GM12878 (cell line): ENCODE measurements around the gene C1orf174. TPM values are rescaled to one million over a fixed set of nuclear protein-coding genes. Genes with fewer than 3 reads are reported as not detected.

Experiments used
- ATAC-seq: fragments of 200-7000 bp; cut with Tn5 transposase; 3 replicates; pipeline ENCODE4 v1.9.1; 2020; ENCODE audit warnings: mild to moderate bottlenecking, moderate library complexity
- BruUV-seq: library from RNA; stranded (reverse); fragments of 400-500 nt; replicated peaks from 2 replicates; lab custom pipeline; 2021; lab: Mats Ljungman, UMichigan
- CTCF ChIA-PET: fragments of 300-600 bp; sonication (Branson Sonifier 250); formaldehyde crosslinking; extraction: SDS; loops from one replicate; lab custom pipeline; 2021; ENCODE audit warnings: inconsistent platforms; lab: Yijun Ruan, JAX
- POLR2A ChIA-PET: fragments of 350-600 bp; formaldehyde crosslinking; extraction: SDS; loops from one replicate; lab custom pipeline; 2021; ENCODE audit warnings: inconsistent platforms; lab: Charles Lee
- RAD21 ChIA-PET: fragments of 300-600 bp; sonication (Branson Sonifier 250); formaldehyde crosslinking; loops from one replicate; lab custom pipeline; 2023; ENCODE audit warnings: antibody characterized with exemption; ENCODE audit not compliant: unreplicated experiment; lab: Charles Lee
- SMC1A ChIA-PET: fragments of 300-600 bp; sonication (Branson Sonifier 250); formaldehyde crosslinking; loops from one replicate; lab custom pipeline; 2023; ENCODE audit not compliant: unreplicated experiment, uncharacterized antibody; lab: Charles Lee
- DNase-seq: peaks from one replicate; pipeline ENCODE4 v3.0.0-alpha.2; 2011; ENCODE audit warnings: low read depth, low spot score
- FAIRE-seq: peaks from 3 replicates; lab custom pipeline; 2011; peaks lifted over from hg19 to GRCh38; lab: Jason Lieb, UNC
- H2AFZ ChIP-seq: 2 replicates; pipeline ENCODE4 v1.6.0; 2011; ENCODE audit warnings: low read depth, low read length, control low read depth; ENCODE audit not compliant: control insufficient read depth
- H3K27ac ChIP-seq: 2 replicates; pipeline ENCODE4 v1.5.1; 2011; ENCODE audit warnings: control low read depth; ENCODE audit not compliant: control insufficient read depth, insufficient read depth
- H3K27me3 ChIP-seq, 2 experiments: replicated peaks in 1 of 2; 2 replicates each; pipeline versions ENCODE4 v1.6.0 to v1.6.1; 2011; ENCODE audit warnings: low read length in 1 of 2; ENCODE audit not compliant: control insufficient read depth in 2 of 2, insufficient read depth in 2 of 2
- H3K36me3 ChIP-seq, 2 experiments: 2 replicates each; pipeline ENCODE4 v1.5.1; 2011; ENCODE audit warnings: low read length in 1 of 2; ENCODE audit not compliant: control insufficient read depth in 2 of 2, insufficient read depth in 2 of 2
- H3K4me1 ChIP-seq: 2 replicates; pipeline ENCODE4 v1.6.1; 2011; ENCODE audit warnings: mild to moderate bottlenecking, low read length, moderate library complexity, mixed read lengths; ENCODE audit not compliant: control insufficient read depth, insufficient read depth
- H3K4me2 ChIP-seq: 2 replicates; pipeline ENCODE4 v1.6.0; 2011; ENCODE audit warnings: control low read depth; ENCODE audit not compliant: control insufficient read depth, insufficient read depth
- H3K4me3 ChIP-seq: fragments of 200-600 bp; sonication (generic); 2 replicates; pipeline ENCODE4 v1.5.1; 2016
- H3K79me2 ChIP-seq: 2 replicates; pipeline ENCODE4 v1.6.0; 2011; ENCODE audit warnings: low read length; ENCODE audit not compliant: control insufficient read depth, insufficient read depth
- H3K9ac ChIP-seq: 2 replicates; pipeline ENCODE4 v1.8.0; 2011; ENCODE audit warnings: low read length, control low read depth, mixed read lengths; ENCODE audit not compliant: control insufficient read depth, insufficient read depth
- H3K9me3 ChIP-seq: replicated peaks from 3 replicates; pipeline ENCODE4 v1.5.1; 2011; ENCODE audit warnings: mild to moderate bottlenecking, low read length; ENCODE audit not compliant: control insufficient read depth, insufficient read depth
- H4K20me1 ChIP-seq: 2 replicates; pipeline ENCODE4 v1.6.0; 2011; ENCODE audit not compliant: control insufficient read depth, insufficient read depth
- BHLHE40 ChIP-seq, 2 experiments: fragments of 450-650 bp in 1 of 2; IDR thresholded peaks; 2 replicates each; pipeline ENCODE4 v1.6.1; 2011 to 2017; ENCODE audit warnings: low read depth in 2 of 2, borderline replicate concordance in 1 of 2, improper control_type of control experiment in 1 of 2, low read length in 1 of 2, mild to moderate bottlenecking in 1 of 2
- ETV6 ChIP-seq, 2 experiments: fragments of 450-650 bp in 1 of 2; IDR thresholded peaks in 1 of 2; conservative IDR thresholded peaks in 1 of 2; 2 replicates each; pipeline ENCODE4 v1.6.1; 2014; ENCODE audit warnings: antibody characterized with exemption in 1 of 2, borderline replicate concordance in 1 of 2, low read depth in 1 of 2, mild to moderate bottlenecking in 1 of 2, moderate library complexity in 1 of 2
- NFYB ChIP-seq: IDR thresholded peaks from 2 replicates; pipeline ENCODE4 v1.6.1; 2011; ENCODE audit warnings: low read depth, mild to moderate bottlenecking, low read length, improper control_type of control experiment, moderate library complexity; ENCODE audit not compliant: insufficient read depth
- NR2F1 ChIP-seq: fragments of 450-650 bp; conservative IDR thresholded peaks from 2 replicates; pipeline ENCODE4 v1.6.1; 2017; ENCODE audit warnings: mild to moderate bottlenecking
- POU2F2 ChIP-seq: IDR thresholded peaks from 3 replicates; pipeline ENCODE4 v1.6.1; 2011; ENCODE audit warnings: low read depth, mild to moderate bottlenecking, low read length, borderline replicate concordance
- SP1 ChIP-seq: IDR thresholded peaks from one replicate; pipeline ENCODE4 v1.6.1; 2011; ENCODE audit warnings: low read depth, low read length
- WGBS: methylation state at CpG from one replicate; pipeline ENCODE4 v1.1.6; 2016; ENCODE audit warnings: low lambda C conversion rate; ENCODE audit not compliant: insufficient replicate concordance, insufficient coverage; ENCODE audit errors: missing lambda C conversion rate; 5-methylcytosine and 5-hydroxymethylcytosine counted together
- in situ Hi-C: fragments of 300-500 bp; cut with MboI; formaldehyde crosslinking; loops from 9 replicates; pipeline ENCODE4 v1.14.3; 2018; ENCODE audit warnings: mixed read lengths
- intact Hi-C: fragments of 100-400 bp; cut with micrococcal nuclease; formaldehyde crosslinking; loops from one replicate; pipeline ENCODE4 v1.14.2; 2022; ENCODE audit not compliant: unreplicated experiment
- polyA plus RNA-seq, 11 experiments: library from polyadenylated mRNA; depleted of rRNA in 4 of 11; unstranded in 6 of 11; stranded (reverse) in 5 of 11; fragments of >200 nt; fragmentation: Nextera tagmentation in 4 of 11; fragmentation: Illumina TruSeq in 1 of 11; extraction: Ambion mirVana in 4 of 11; extraction: Trizol in 1 of 11; gene quantifications; 1 replicate in 1 of 11; 2 replicates in 10 of 11; pipeline versions ENCODE4 v1.2.1 to v1.2.3, GENCODE V29; 2011 to 2016; ENCODE audit warnings: inconsistent platforms in 2 of 11, missing spikeins in 2 of 11, low read depth in 1 of 11
- total RNA-seq, 4 experiments: library from RNA; depleted of rRNA in 3 of 4; stranded (reverse); fragments of >200 nt in 3 of 4; fragmentation: Illumina TruSeq in 1 of 4; extraction: Trizol in 1 of 4; gene quantifications; 2 replicates each; pipeline versions ENCODE4 v1.2.1 to v1.2.3, GENCODE V29; 2013 to 2021
- TF ChIP-seq, protein P1 (sequence below): IDR thresholded peaks from 2 replicates; pipeline ENCODE4 v1.6.1; 2011; ENCODE audit warnings: mild to moderate bottlenecking, low read depth, low read length, moderate library complexity; ENCODE audit not compliant: insufficient replicate concordance

C1orf174 gene
- total and polyA plus RNA-seq, 10 of the 15 experiments (the other 5 are each of a cell fraction or from before 2014, with no cell fraction given), result 17.5 to 35.4 (median 25.1) TPM

DNA sequence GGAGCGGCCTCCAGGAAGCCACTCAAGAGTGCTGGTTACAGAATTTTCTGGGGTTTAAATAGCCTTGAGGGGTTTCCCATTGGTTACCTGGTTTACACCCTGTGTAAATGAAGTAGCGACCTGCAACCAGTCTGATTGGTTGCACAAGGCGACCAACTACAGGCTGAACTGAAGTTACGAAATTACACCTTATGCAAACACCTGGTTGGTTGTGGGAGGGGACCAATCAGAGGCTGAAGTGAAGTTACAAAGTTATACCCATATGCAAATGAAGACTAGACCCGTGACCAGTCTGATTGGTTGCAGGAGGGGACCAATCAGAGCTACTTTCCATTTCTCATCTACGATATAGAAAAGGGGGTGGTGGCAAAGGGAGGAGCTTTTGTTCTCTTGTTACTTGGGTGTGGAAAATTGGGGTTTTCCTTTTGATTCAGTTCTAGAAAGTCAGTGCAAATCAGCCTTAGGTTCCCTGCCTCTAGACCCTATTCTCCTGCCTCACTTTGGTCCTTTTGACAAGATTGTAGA lies 22.2 kb upstream of the C1orf174 start:
- RAD21 ChIA-PET, result interaction anchor here (1.0 kb wide), 1 partner anchor 15 kb away, joined by 3 read pairs; no protein-coding TSS in a partner anchor
- Histone ChIP-seq H2AFZ (no peak overlapping the region; the same call in 1 of the 2 replicates), H3K4me1 (no peaks in the 10 kb centered on the region), H4K20me1 (no peaks in the 10 kb centered on the region), H3K4me2 (no peak overlapping the region; the same call in 1 of the 2 replicates), H3K4me3 (no peak overlapping the region), H3K36me3 (no peaks in the 10 kb centered on the region), H3K27ac (no peak overlapping the region), H3K27me3 (no peaks in the 10 kb centered on the region; a peak in 1 of 4 replicates), H3K79me2 (no peaks in the 10 kb centered on the region), H3K9me3 (no peaks in the 10 kb centered on the region; the same call in 2 of the 3 replicates), H3K9ac (no peak overlapping the region)
- in situ Hi-C loops (no loop called here), intact Hi-C loops (no loop called here)
- FAIRE-seq (no peak), DNase-seq (peak; percentile 48), ATAC-seq (peak; percentile 92)
- CTCF ChIA-PET, result interaction anchor here (0.6 kb wide), 1 partner anchor 9 kb away, joined by 3 read pairs; no protein-coding TSS in a partner anchor
- POLR2A ChIA-PET, result no interaction called here
- SMC1A ChIA-PET, result interaction anchor here (0.6 kb wide), 1 partner anchor 45 kb away, joined by 3 read pairs; no protein-coding TSS in a partner anchor
- TF ChIP-seq ETV6 (conservative IDR thresholded peaks at IDR 0.05 in 1 of 2, IDR thresholded peaks at IDR 0.05 in 1 of 2; ENCODE audit: borderline replicate concordance in 1 of 2, low read depth in 1 of 2), result no peak
- TF ChIP-seq BHLHE40 (IDR thresholded peaks at IDR 0.05; ENCODE audit: borderline replicate concordance in 1 of 2, low read depth in 2 of 2, low read length in 1 of 2), result peak; percentile 8 to 56; a peak in 1 of 4 replicates
- TF ChIP-seq POU2F2, result peak; percentile 66; the same call in 1 of the 3 replicates
- peak; percentile 61 for TF ChIP-seq SP1
- TF ChIP-seq NFYB, result peak; percentile 76
- TF ChIP-seq, protein P1, sequence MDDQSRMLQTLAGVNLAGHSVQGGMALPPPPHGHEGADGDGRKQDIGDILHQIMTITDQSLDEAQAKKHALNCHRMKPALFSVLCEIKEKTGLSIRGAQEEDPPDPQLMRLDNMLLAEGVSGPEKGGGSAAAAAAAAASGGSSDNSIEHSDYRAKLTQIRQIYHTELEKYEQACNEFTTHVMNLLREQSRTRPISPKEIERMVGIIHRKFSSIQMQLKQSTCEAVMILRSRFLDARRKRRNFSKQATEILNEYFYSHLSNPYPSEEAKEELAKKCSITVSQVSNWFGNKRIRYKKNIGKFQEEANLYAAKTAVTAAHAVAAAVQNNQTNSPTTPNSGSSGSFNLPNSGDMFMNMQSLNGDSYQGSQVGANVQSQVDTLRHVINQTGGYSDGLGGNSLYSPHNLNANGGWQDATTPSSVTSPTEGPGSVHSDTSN, result no peak
- no peak for TF ChIP-seq NR2F1
- WGBS, result 25% methylated on average over 6 of the region's 6 CpGs
- BruUV-seq, result no TSS peak
